Keratinocyte (primary cell): Measurements from ENCODE around the gene PAQR6.

Experiments used
- EZH2 ChIP-seq: IDR thresholded peaks from one replicate; pipeline ENCODE4 v1.6.1; 2012; ENCODE audit warnings: inconsistent platforms, mild to moderate bottlenecking, low read length, moderate library complexity
- TF ChIP-seq, protein P1 (sequence below), 3 experiments: IDR thresholded peaks in 1 of 3; conservative IDR thresholded peaks in 1 of 3; optimal IDR thresholded peaks in 1 of 3; 2 replicates in 2 of 3; 3 replicates in 1 of 3; pipeline versions ENCODE3 to v1.5.1; 2011; ENCODE audit warnings: low read length in 3 of 3, mild to moderate bottlenecking in 3 of 3, moderate library complexity in 2 of 3, control low read depth in 1 of 3, inconsistent platforms in 1 of 3; ENCODE audit not compliant: insufficient read depth in 2 of 3; ENCODE audit errors: extremely low read depth in 1 of 3

DNA sequence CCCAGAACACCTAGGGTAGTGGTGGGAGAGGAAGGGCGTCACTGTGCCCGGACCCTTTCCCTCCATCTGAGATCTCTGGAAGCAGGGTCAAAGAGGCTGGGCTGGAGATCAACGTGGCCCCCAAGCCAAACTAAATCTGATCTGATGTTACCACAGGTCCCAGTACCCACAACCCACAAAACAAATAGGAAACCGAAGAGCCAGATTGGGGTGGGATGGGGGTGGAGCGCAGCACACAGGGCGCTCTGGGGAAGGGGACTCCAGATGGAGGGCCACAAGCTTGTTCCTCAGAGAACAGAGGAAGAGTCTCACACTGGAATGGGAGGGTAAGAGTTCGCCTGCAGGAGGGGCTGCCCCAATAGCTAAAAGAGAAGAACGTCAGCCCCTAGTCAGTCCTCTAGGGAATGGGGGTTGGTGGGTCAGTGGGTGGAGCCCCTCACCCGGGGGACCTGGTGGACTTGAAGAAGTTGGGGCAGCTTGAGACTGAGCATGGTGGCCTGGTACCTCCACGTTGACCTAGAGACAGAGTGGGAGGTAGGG lies 1.5 kb downstream of the PAQR6 start:
- TF ChIP-seq, protein P1, sequence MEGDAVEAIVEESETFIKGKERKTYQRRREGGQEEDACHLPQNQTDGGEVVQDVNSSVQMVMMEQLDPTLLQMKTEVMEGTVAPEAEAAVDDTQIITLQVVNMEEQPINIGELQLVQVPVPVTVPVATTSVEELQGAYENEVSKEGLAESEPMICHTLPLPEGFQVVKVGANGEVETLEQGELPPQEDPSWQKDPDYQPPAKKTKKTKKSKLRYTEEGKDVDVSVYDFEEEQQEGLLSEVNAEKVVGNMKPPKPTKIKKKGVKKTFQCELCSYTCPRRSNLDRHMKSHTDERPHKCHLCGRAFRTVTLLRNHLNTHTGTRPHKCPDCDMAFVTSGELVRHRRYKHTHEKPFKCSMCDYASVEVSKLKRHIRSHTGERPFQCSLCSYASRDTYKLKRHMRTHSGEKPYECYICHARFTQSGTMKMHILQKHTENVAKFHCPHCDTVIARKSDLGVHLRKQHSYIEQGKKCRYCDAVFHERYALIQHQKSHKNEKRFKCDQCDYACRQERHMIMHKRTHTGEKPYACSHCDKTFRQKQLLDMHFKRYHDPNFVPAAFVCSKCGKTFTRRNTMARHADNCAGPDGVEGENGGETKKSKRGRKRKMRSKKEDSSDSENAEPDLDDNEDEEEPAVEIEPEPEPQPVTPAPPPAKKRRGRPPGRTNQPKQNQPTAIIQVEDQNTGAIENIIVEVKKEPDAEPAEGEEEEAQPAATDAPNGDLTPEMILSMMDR (optimal IDR thresholded peaks at IDR 0.05 in 1 of 3, IDR thresholded peaks at IDR 0.05 in 1 of 3, conservative IDR thresholded peaks at IDR 0.05 in 1 of 3; ENCODE audit: extremely low read depth in 1 of 3, insufficient read depth in 2 of 3, low read length in 3 of 3): no peak
- no peak for TF ChIP-seq EZH2
